Gastroesophageal sphincter (tissue), 4 donors: ENCODE results near the gene PRF1. TPM values are rescaled to one million over a fixed set of nuclear protein-coding genes. Genes with fewer than 3 reads are reported as not detected.

ENCODE experiments used
- ATAC-seq: fragments of 150-250 bp; one replicate; pipeline ENCODE4 v1.9.1; 2016; ENCODE audit warnings: mild to moderate bottlenecking, moderate library complexity
- H3K27ac ChIP-seq, 4 donors: fragments of 200-600 bp; sonication (generic) in 3 of 4; 1 replicate in 3 of 4; 2 replicates in 1 of 4; pipeline ENCODE4 v1.5.1; 2016 to 2019
- H3K27me3 ChIP-seq: fragments of 200-600 bp; sonication (generic); one replicate; pipeline ENCODE4 v1.5.1; 2019
- H3K36me3 ChIP-seq, 2 donors: fragments of 200-600 bp; sonication (generic); one replicate each; pipeline ENCODE4 v1.5.1; 2019; ENCODE audit warnings: control low read depth in 1 of 2
- H3K4me1 ChIP-seq, 3 donors: fragments of 200-600 bp; sonication (generic); 1 replicate in 2 of 3; 2 replicates in 1 of 3; pipeline ENCODE4 v1.5.1; 2016 to 2019; ENCODE audit warnings: control low read depth in 2 of 3
- H3K4me3 ChIP-seq, 2 donors: fragments of 200-600 bp; sonication (generic); one replicate each; pipeline ENCODE4 v1.5.1; 2019; ENCODE audit warnings: mild to moderate bottlenecking in 1 of 2, moderate library complexity in 1 of 2
- H3K9me3 ChIP-seq, 3 donors: fragments of 200-600 bp; sonication (generic); one replicate each; pipeline ENCODE4 v1.5.1; 2017 to 2019; ENCODE audit warnings: control low read depth in 2 of 3
- EP300 ChIP-seq: sonication (generic); formaldehyde crosslinking; IDR thresholded peaks from one replicate; pipeline ENCODE4 v1.6.1; 2017; ENCODE audit warnings: antibody characterized with exemption, mild to moderate bottlenecking
- POLR2A ChIP-seq, 2 donors: fragments of 450-650 bp; IDR thresholded peaks; one replicate each; pipeline ENCODE4 v1.6.1; 2017; ENCODE audit warnings: antibody characterized with exemption in 2 of 2, mild to moderate bottlenecking in 2 of 2, moderate library complexity in 1 of 2
- POLR2AphosphoS5 ChIP-seq: sonication (generic); formaldehyde crosslinking; IDR thresholded peaks from one replicate; pipeline ENCODE4 v1.6.1; 2017; ENCODE audit warnings: antibody characterized with exemption
- WGBS, 2 donors: methylation state at CpG; one replicate each; pipeline ENCODE4 v1.1.5; 2018; ENCODE audit warnings: low coverage in 1 of 2; 5-methylcytosine and 5-hydroxymethylcytosine counted together
- total RNA-seq, 4 donors: library from RNA; depleted of rRNA; stranded (reverse); fragments of >200 nt; gene quantifications; one replicate each; pipeline ENCODE4 v1.1.0, GENCODE V29; 2016
- TF ChIP-seq, protein P1 (sequence below), 4 experiments: fragments of 200-600 bp in 2 of 4; fragments of 450-650 bp in 2 of 4; sonication (generic) in 1 of 4; IDR thresholded peaks; one replicate each; pipeline ENCODE4 v1.5.1; 2017 to 2019; ENCODE audit warnings: antibody characterized with exemption in 4 of 4, mild to moderate bottlenecking in 2 of 4, moderate library complexity in 2 of 4

PRF1 gene
- total RNA-seq, 4 donors from 2014 or later = 0.96 to 3.9 (median 2.0) TPM; not detected in 1

DNA sequence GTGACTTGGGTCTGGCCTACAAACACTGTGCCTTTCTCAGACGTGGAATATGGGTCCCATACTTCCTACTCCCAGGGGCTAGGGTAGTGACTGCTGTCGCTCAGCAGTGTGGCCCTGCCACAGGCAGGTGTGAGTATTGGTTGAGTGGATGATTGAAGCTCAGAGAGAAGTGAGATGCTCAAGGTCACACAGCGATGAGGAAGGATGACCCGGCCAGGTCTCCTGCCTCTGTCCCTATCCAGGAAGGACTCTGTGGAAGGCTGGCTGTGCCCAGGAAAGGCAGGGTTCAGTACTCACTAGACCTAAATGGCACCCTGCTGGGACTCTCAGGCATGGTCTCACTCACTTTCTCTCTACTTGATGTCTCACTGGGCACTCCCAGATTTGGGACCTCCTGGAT is 2.8 kb downstream of the PRF1 start:
- Histone ChIP-seq H3K27me3 (no peaks in the 10 kb centered on the region), H3K27ac (no peak overlapping the region), H3K36me3 (no peaks in the 10 kb centered on the region), H3K4me3 (no peak overlapping the region), H3K9me3 (no peaks in the 10 kb centered on the region), H3K4me1 (no peaks in the 10 kb centered on the region)
- ATAC-seq = no peak
- 100% methylated on average over 1 of the region's 4 CpGs; no CpG with 5 or more reads in 1 of the 2 donors for WGBS, 2 donors
- TF ChIP-seq POLR2AphosphoS5 = no peak

DNA sequence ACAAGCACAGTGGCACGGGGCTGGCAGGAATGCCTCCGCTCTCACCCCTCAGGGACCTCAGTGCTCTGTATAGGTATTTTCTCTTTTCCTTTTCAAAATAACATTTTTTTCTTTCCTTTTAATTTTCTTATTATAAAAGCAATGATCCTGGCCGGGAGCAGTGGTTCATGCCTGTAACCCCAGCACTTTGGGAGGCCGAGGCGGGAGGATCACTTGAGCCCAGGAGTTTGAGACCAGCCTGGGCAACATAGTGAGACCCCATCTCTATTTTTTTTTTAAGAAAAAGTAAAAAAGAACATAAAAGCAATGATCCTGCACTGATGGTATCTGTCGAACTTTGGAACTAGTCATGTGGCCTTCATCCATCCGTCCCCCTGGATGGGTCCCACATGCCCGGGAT is 3.2 kb downstream of the PRF1 start:
- H3K36me3 ChIP-seq = no peaks in the 10 kb centered on the region
- H3K27me3 ChIP-seq = no peaks in the 10 kb centered on the region
- H3K4me3 ChIP-seq = no peak overlapping the region
- no peak for ATAC-seq
- H3K27ac ChIP-seq = no peak overlapping the region
- TF ChIP-seq, protein P1, sequence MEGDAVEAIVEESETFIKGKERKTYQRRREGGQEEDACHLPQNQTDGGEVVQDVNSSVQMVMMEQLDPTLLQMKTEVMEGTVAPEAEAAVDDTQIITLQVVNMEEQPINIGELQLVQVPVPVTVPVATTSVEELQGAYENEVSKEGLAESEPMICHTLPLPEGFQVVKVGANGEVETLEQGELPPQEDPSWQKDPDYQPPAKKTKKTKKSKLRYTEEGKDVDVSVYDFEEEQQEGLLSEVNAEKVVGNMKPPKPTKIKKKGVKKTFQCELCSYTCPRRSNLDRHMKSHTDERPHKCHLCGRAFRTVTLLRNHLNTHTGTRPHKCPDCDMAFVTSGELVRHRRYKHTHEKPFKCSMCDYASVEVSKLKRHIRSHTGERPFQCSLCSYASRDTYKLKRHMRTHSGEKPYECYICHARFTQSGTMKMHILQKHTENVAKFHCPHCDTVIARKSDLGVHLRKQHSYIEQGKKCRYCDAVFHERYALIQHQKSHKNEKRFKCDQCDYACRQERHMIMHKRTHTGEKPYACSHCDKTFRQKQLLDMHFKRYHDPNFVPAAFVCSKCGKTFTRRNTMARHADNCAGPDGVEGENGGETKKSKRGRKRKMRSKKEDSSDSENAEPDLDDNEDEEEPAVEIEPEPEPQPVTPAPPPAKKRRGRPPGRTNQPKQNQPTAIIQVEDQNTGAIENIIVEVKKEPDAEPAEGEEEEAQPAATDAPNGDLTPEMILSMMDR (IDR thresholded peaks at IDR 0.05) = no peak
- no peak for TF ChIP-seq POLR2AphosphoS5
- no peak for TF ChIP-seq POLR2A (IDR thresholded peaks at IDR 0.05)
- no peak for TF ChIP-seq EP300
- 88 to 100% methylated on average over 2 to 5 of the region's 8 CpGs for WGBS, 2 donors
- H3K9me3 ChIP-seq = no peaks in the 10 kb centered on the region
- H3K4me1 ChIP-seq = no peaks in the 10 kb centered on the region

DNA sequence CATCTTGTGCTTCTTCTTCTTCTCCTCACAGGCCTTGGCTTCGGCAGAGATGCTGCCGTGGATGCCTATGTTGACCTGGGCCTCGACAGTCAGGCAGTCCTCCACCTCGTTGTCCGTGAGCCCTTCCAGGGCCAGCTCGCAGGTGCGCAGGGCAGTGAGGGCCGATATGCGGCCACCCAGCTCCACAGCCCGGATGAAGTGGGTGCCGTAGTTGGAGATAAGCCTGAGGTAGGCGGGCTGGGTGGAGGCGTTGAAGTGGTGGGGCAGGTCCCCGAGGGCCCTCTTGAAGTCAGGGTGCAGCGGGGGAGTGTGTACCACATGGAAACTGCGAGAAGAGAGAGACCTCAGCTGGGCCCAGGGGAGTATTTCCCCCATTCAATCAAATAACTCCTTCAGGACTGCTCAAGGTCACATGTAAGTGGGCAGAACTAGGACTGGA is 3.7 kb downstream of the PRF1 start:
- Histone ChIP-seq H3K27ac (no peak overlapping the region), H3K4me1 (no peaks in the 10 kb centered on the region), H3K4me3 (no peak overlapping the region), H3K36me3 (no peaks in the 10 kb centered on the region), H3K27me3 (no peaks in the 10 kb centered on the region), H3K9me3 (no peaks in the 10 kb centered on the region)
- WGBS, 2 donors = 93 to 100% methylated on average over 2 to 3 of the region's 16 CpGs
- ATAC-seq = no peak
- TF ChIP-seq POLR2AphosphoS5 (no peak), POLR2A (IDR thresholded peaks at IDR 0.05) (no peak), EP300 (no peak)
- TF ChIP-seq, protein P1 (IDR thresholded peaks at IDR 0.05) = no peak

DNA sequence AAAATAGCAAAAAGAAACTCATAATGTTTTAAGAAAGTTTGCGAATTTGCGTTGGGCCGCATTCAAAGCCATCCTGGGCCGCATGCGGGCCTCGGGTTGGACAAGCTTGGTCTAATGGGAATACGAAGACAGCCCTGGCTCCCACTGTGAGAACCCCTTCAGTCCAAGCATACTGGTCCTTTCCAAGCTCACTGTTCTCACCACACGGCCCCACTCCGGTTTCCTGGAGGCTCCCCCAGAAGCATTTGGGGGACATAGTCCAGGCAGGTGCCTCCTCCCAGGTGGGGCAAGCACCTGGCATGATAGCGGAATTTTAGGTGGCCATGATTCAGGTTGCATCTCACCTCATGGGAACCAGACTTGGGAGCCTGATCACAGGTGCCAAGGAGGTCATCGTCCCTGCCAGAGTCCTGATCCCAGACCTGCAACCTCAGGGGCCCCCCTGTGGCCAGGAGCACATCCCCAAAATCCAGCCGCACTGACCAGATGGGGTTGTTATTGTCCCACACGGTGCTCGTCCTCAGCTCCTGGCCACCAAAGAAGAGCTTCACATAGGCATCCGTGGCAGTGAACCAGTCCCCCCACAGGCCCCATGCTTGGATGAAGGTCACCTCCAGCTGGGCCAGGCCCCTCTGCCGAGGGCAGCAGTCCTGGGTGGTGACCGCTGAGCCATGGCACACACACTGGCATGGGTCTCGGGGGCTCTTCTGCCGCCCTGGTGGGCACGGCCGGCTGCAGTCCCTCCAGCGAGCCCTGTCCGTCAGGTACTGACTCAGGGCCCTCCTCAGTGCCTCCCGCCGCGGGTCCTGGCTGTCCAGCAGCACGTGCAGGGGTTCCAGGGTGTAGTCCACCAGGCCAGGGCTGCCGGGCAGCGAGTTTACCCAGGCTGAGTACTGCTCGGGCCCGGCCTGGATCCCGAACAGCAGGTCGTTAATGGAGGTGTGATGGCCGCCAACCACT is 4.4 kb downstream of the PRF1 start:
- 88 to 96% methylated on average over 7 to 10 of the region's 34 CpGs for WGBS, 2 donors
- ATAC-seq = no peak
- no peaks in the 10 kb centered on the region for H3K9me3 ChIP-seq
- no peaks in the 10 kb centered on the region for H3K36me3 ChIP-seq
- H3K4me3 ChIP-seq = no peak overlapping the region
- no peak overlapping the region for H3K27ac ChIP-seq
- H3K27me3 ChIP-seq = no peaks in the 10 kb centered on the region
- TF ChIP-seq POLR2AphosphoS5 = no peak
- TF ChIP-seq EP300 = no peak
- TF ChIP-seq, protein P1 (IDR thresholded peaks at IDR 0.05) = no peak
- no peak for TF ChIP-seq POLR2A (IDR thresholded peaks at IDR 0.05)
- no peaks in the 10 kb centered on the region for H3K4me1 ChIP-seq

DNA sequence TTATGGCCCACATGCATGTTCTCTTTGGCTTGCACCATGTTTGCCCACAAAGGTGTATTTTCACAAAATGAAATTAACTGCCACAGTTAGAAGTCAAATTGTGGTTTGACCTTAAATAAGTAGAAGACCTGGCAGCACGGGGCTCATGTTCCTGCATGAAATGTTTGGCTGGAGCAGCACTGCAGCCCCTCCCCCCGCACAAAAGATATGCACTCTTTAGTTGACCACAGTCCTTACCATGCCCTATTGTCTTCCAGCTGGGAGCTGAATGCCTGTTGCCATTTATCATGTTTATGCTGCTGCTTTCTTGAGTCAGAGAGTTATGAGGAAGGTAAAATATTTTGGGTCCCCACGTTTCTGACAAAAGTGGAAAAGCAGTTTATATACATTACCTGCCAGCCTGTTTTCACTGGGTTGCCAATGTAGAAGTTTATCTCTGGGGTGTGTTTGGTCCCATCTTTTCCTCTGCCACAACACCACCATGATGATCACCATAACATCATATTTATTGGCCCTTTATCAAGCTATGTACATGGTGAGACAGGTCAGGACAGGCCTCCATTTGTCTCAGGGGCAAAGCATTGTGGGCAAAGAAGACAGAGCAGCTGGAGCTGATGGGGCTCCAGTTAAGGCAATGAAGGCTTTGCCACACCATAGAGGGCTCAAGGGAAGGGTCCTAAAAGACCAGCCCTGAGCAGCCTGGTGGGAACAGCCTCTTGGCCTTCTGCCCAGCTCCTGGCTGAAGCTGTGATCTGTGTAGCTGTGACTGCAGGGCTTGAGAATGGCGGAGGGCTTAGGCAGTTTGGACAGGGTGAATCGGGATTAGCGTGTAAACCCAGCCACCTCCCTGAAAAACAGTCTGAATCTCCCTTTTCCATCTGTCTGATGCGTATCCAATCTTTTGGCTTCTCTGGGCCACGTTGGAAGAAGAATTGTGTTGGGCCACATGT is 5.4 kb downstream of the PRF1 start:
- H3K9me3 ChIP-seq = no peaks in the 10 kb centered on the region
- H3K4me3 ChIP-seq = no peak overlapping the region
- no peaks in the 10 kb centered on the region for H3K27me3 ChIP-seq
- 62 to 85% methylated on average over 5 to 8 of the region's 8 CpGs for WGBS, 2 donors
- TF ChIP-seq POLR2AphosphoS5 (no peak), EP300 (no peak), POLR2A (IDR thresholded peaks at IDR 0.05) (no peak)
- TF ChIP-seq, protein P1 (IDR thresholded peaks at IDR 0.05) = no peak
- H3K36me3 ChIP-seq = no peaks in the 10 kb centered on the region
- no peaks in the 10 kb centered on the region for H3K4me1 ChIP-seq
- H3K27ac ChIP-seq = no peak overlapping the region
- no peak for ATAC-seq
